VCaP (cell line): ENCODE data around the gene KNDC1.

ENCODE experiments used
- H3K27ac ChIP-seq: fragments of 450-650 bp; 2 replicates; pipeline ENCODE4 v1.5.1; 2017
- CTCF ChIP-seq: fragments of 450-650 bp; conservative IDR thresholded peaks from 2 replicates; pipeline ENCODE4 v1.5.1; 2017; ENCODE audit warnings: mild to moderate bottlenecking, moderate library complexity

KNDC1 gene

GRCh38 chr10:133166828-133167692 lies 7.0 kb downstream of the KNDC1 start:
- no peak for TF ChIP-seq CTCF
- no peak overlapping the region for H3K27ac ChIP-seq

- no peak for TF ChIP-seq CTCF
- no peak overlapping the region for H3K27ac ChIP-seq
Measured at GRCh38 chr10:133167693-133168616, 7.9 kb downstream of the KNDC1 start.

GRCh38 chr10:133168617-133169031 lies 8.6 kb downstream of the KNDC1 start:
- no peak for TF ChIP-seq CTCF
- H3K27ac ChIP-seq: no peak overlapping the region

- no peak overlapping the region for H3K27ac ChIP-seq
- TF ChIP-seq CTCF: no peak
Measured at GRCh38 chr10:133169173-133169947, 9.3 kb downstream of the KNDC1 start.

GRCh38 chr10:133170092-133170491 lies 10.1 kb downstream of the KNDC1 start:
- TF ChIP-seq CTCF: no peak
- H3K27ac ChIP-seq: no peak overlapping the region

GRCh38 chr10:133173860-133174640 lies 14.0 kb downstream of the KNDC1 start:
- H3K27ac ChIP-seq: no peak overlapping the region
- TF ChIP-seq CTCF: no peak
